NCI-H82 (cell line): ENCODE data around the gene TXNL4A.
A peak's percentile ranks its signal among the peaks of the same experiment; 100 is the strongest.
"Not testable (repeated sequence)": the region's sequence is repeated elsewhere in the genome, so short reads cannot be mapped to it uniquely, and the experiment has no call there.

ENCODE experiments used
- DNase-seq: peaks from one replicate; lab custom pipeline; 2025; lab: John Stamatoyannopoulos, UW

Gene TXNL4A

GRCh38 chr18:79988451-79989194, at the start of gene TXNL4A:
Gene TXNL4A, minus strand, starts transcription at chr18:79988563. Its CDS starts 171 bp downstream, at chr18:79988392.
- peak; percentile 87 for DNase-seq

- DNase-seq, result no peak
Observed at GRCh38 chr18:80037300-80037699, 48.9 kb upstream of the TXNL4A start.

GRCh38 chr18:80035997-80036396, 47.6 kb upstream of the TXNL4A start:
- DNase-seq, result peak; percentile 18

- DNase-seq, result peak; percentile 33
Observed at GRCh38 chr18:80034852-80035406, 46.6 kb upstream of the TXNL4A start.

- peak; percentile 99 for DNase-seq
Observed at GRCh38 chr18:80034068-80034851, 45.9 kb upstream of the TXNL4A start, which contains the start of gene RBFA. Gene RBFA, plus strand, starts transcription at chr18:80034434. Its CDS starts 62 bp downstream, at chr18:80034496.

GRCh38 chr18:80033181-80034067, 45.1 kb upstream of the TXNL4A start:
- DNase-seq, result peak; percentile 68

GRCh38 chr18:80029690-80030089, 41.3 kb upstream of the TXNL4A start:
- DNase-seq, result no peak

GRCh38 chr18:80027719-80028118, 39.4 kb upstream of the TXNL4A start:
- DNase-seq, result not testable (repeated sequence)

GRCh38 chr18:80026363-80026762, 38.0 kb upstream of the TXNL4A start:
- DNase-seq, result no peak

- DNase-seq, result peak; percentile 14
Observed at GRCh38 chr18:80023173-80023572, 34.8 kb upstream of the TXNL4A start.

- DNase-seq, result peak; percentile 29
Observed at GRCh38 chr18:80022613-80023012, 34.2 kb upstream of the TXNL4A start.

GRCh38 chr18:80012714-80013113, 24.4 kb upstream of the TXNL4A start:
- no peak for DNase-seq

GRCh38 chr18:80011496-80012137, 23.3 kb upstream of the TXNL4A start:
- peak; percentile 72 for DNase-seq

GRCh38 chr18:80010551-80010906, 22.2 kb upstream of the TXNL4A start:
- no peak for DNase-seq

GRCh38 chr18:80009661-80010550, 21.5 kb upstream of the TXNL4A start:
- no peak for DNase-seq

GRCh38 chr18:80006724-80007123, 18.4 kb upstream of the TXNL4A start:
- DNase-seq, result peak; percentile 71

GRCh38 chr18:80004600-80005342, 16.4 kb upstream of the TXNL4A start:
- DNase-seq, result no peak

GRCh38 chr18:80002468-80002867, 14.1 kb upstream of the TXNL4A start:
- no peak for DNase-seq

- DNase-seq, result no peak
Observed at GRCh38 chr18:80000877-80001276, 12.5 kb upstream of the TXNL4A start.

GRCh38 chr18:79999701-80000100, 11.3 kb upstream of the TXNL4A start:
- DNase-seq, result not testable (repeated sequence)
